ENCODE measurements around the gene SLCO2A1.
A peak's percentile ranks its signal among the peaks of the same experiment; 100 is the strongest.

SLCO2A1 gene

GRCh38 chr3:133930341-133930933 lies 99.3 kb downstream of the SLCO2A1 start:
- DNase-seq, result no peak

- DNase-seq, result no peak
These were observed 100.7 kb downstream of the SLCO2A1 start for GRCh38 chr3:133928903-133929607.

GRCh38 chr3:133928136-133928893 lies 101.4 kb downstream of the SLCO2A1 start:
- no peak for DNase-seq

GRCh38 chr3:133927540-133928066 lies 102.1 kb downstream of the SLCO2A1 start:
- peak; percentile 12 to 79 (median 42) for DNase-seq

GRCh38 chr3:133926736-133927539 lies 102.8 kb downstream of the SLCO2A1 start:
- no peak for DNase-seq

GRCh38 chr3:133925960-133926735 lies 103.6 kb downstream of the SLCO2A1 start:
- no peak for DNase-seq

- DNase-seq, result no peak
These were observed 105.7 kb downstream of the SLCO2A1 start for GRCh38 chr3:133924041-133924440.

- DNase-seq, result no peak
These were observed 108.1 kb downstream of the SLCO2A1 start for GRCh38 chr3:133921592-133921991.

GRCh38 chr3:133917144-133917543 lies 112.6 kb downstream of the SLCO2A1 start:
- no peak for DNase-seq

- no peak for DNase-seq
These were observed 113.8 kb downstream of the SLCO2A1 start for GRCh38 chr3:133915685-133916658.

- no peak for DNase-seq
These were observed 114.7 kb downstream of the SLCO2A1 start for GRCh38 chr3:133914839-133915600.

- DNase-seq, result no peak
These were observed 119.3 kb downstream of the SLCO2A1 start for GRCh38 chr3:133910422-133910821.

- DNase-seq, result no peak
These were observed 124.3 kb downstream of the SLCO2A1 start for GRCh38 chr3:133905376-133905775.

GRCh38 chr3:133901847-133902246 lies 127.9 kb downstream of the SLCO2A1 start:
- DNase-seq, result no peak

- no peak for DNase-seq
These were observed 128.6 kb downstream of the SLCO2A1 start for GRCh38 chr3:133901083-133901482.

GRCh38 chr3:133899311-133899710 lies 130.4 kb downstream of the SLCO2A1 start:
- no peak for DNase-seq

GRCh38 chr3:133897547-133897946 lies 132.2 kb downstream of the SLCO2A1 start:
- no peak for DNase-seq

GRCh38 chr3:133896002-133896761 lies 133.5 kb downstream of the SLCO2A1 start:
- no peak for DNase-seq

Data from activated naive CD4-positive, alpha-beta T cell (primary cell).